Smooth muscle cell (in vitro differentiated cells): Measurements from ENCODE around the gene DOCK10. TPM values are rescaled to one million over a fixed set of nuclear protein-coding genes. Genes with fewer than 3 reads are reported as not detected.

Experiments used
- DNase-seq: peaks from one replicate; lab custom pipeline; 2025; ENCODE audit not compliant: unreplicated experiment; lab: John Stamatoyannopoulos, UW
- H2AFZ ChIP-seq: fragments of 200-600 bp; sonication (generic); 2 replicates; pipeline ENCODE4 v1.6.0; 2016; ENCODE audit warnings: antibody characterized with exemption, low read depth, mild to moderate bottlenecking
- H3F3A ChIP-seq: fragments of 200-600 bp; sonication (generic); 2 replicates; pipeline ENCODE4 v1.6.0; 2017; ENCODE audit warnings: antibody characterized with exemption, low read depth
- H3K27ac ChIP-seq: fragments of 200-600 bp; sonication (generic); 2 replicates; pipeline ENCODE4 v1.5.1; 2016; ENCODE audit warnings: low read depth, mild to moderate bottlenecking
- H3K27me3 ChIP-seq: fragments of 200-600 bp; sonication (generic); 2 replicates; pipeline ENCODE4 v1.6.1; 2016; ENCODE audit warnings: low read depth, mild to moderate bottlenecking
- H3K36me3 ChIP-seq: fragments of 200-600 bp; sonication (generic); 2 replicates; pipeline ENCODE4 v1.5.1; 2016; ENCODE audit warnings: low read depth
- H3K4me1 ChIP-seq: fragments of 200-600 bp; sonication (generic); 2 replicates; pipeline ENCODE4 v1.5.1; 2016; ENCODE audit warnings: low read depth
- H3K4me2 ChIP-seq: fragments of 200-600 bp; sonication (generic); 2 replicates; pipeline ENCODE4 v1.6.0; 2016; ENCODE audit warnings: mild to moderate bottlenecking
- H3K4me3 ChIP-seq: fragments of 200-600 bp; sonication (generic); 2 replicates; pipeline ENCODE4 v1.5.1; 2016; ENCODE audit warnings: mild to moderate bottlenecking
- H3K79me2 ChIP-seq: fragments of 200-600 bp; sonication (generic); 2 replicates; pipeline ENCODE4 v1.6.0; 2016; ENCODE audit warnings: low read depth, mild to moderate bottlenecking
- H3K9ac ChIP-seq: fragments of 200-600 bp; sonication (generic); 2 replicates; pipeline ENCODE4 v1.6.0; 2016; ENCODE audit warnings: low read depth
- H3K9me3 ChIP-seq: fragments of 200-600 bp; sonication (generic); replicated peaks from 2 replicates; pipeline ENCODE4 v1.5.1; 2016; ENCODE audit warnings: low read depth
- H4K20me1 ChIP-seq: fragments of 200-600 bp; sonication (generic); 2 replicates; pipeline ENCODE4 v1.6.0; 2016; ENCODE audit warnings: low read depth
- CTCF ChIP-seq: fragments of 200-600 bp; sonication (generic); IDR thresholded peaks from 2 replicates; pipeline ENCODE4 v1.5.1; 2017; ENCODE audit warnings: borderline replicate concordance, mild to moderate bottlenecking, antibody characterized with exemption; ENCODE audit not compliant: insufficient read depth, poor library complexity, severe bottlenecking
- WGBS: methylation state at CpG from one replicate; pipeline ENCODE4 v1.1.7; 2016; ENCODE audit warnings: low lambda C conversion rate; 5-methylcytosine and 5-hydroxymethylcytosine counted together
- polyA plus RNA-seq: library from polyadenylated mRNA; unstranded; fragments of >200 nt; fragmentation: Nextera tagmentation; extraction: Ambion mirVana; gene quantifications from 2 replicates; pipeline ENCODE4 v1.2.1, GENCODE V29; 2016
- total RNA-seq: library from RNA; depleted of rRNA; stranded (reverse); fragments of >200 nt; gene quantifications from 2 replicates; pipeline ENCODE4 v1.2.3, GENCODE V29; 2014

Gene DOCK10
- total and polyA plus RNA-seq, 2 experiments from 2014 or later: 0.04 TPM; not detected in 1

GRCh38 chr2:225064928-225065327, 22.7 kb upstream of the DOCK10 start:
- H3K27ac ChIP-seq: no peak overlapping the region
- H2AFZ ChIP-seq: no peak overlapping the region
- no peaks in the 10 kb centered on the region for H3K4me1 ChIP-seq
- H3K4me2 ChIP-seq: no peak overlapping the region
- H3K9me3 ChIP-seq: no peaks in the 10 kb centered on the region
- no peaks in the 10 kb centered on the region for H3K79me2 ChIP-seq
- no peak overlapping the region for H3K9ac ChIP-seq
- H3F3A ChIP-seq: no peaks in the 10 kb centered on the region
- no peaks in the 10 kb centered on the region for H4K20me1 ChIP-seq
- H3K4me3 ChIP-seq: no peak overlapping the region
- TF ChIP-seq CTCF: no peak
- no peak for DNase-seq
- no peaks in the 10 kb centered on the region for H3K27me3 ChIP-seq
- H3K36me3 ChIP-seq: no peaks in the 10 kb centered on the region

- H2AFZ ChIP-seq: no peak overlapping the region
Observed at GRCh38 chr2:225064362-225064761, 22.1 kb upstream of the DOCK10 start.

GRCh38 chr2:225056330-225057073, 14.2 kb upstream of the DOCK10 start:
- 93% methylated on average over 2 of the region's 2 CpGs for WGBS
- Histone ChIP-seq H3K9me3 (no peaks in the 10 kb centered on the region), H3K4me3 (no peak overlapping the region), H3F3A (no peaks in the 10 kb centered on the region), H2AFZ (no peak overlapping the region), H3K36me3 (no peaks in the 10 kb centered on the region), H4K20me1 (no peaks in the 10 kb centered on the region), H3K27me3 (no peaks in the 10 kb centered on the region), H3K4me2 (no peak overlapping the region), H3K9ac (no peak overlapping the region), H3K4me1 (no peaks in the 10 kb centered on the region), H3K79me2 (no peaks in the 10 kb centered on the region), H3K27ac (no peak overlapping the region)
- no peak for DNase-seq
- no peak for TF ChIP-seq CTCF

More at GRCh38 chr2:225064362-225064761, 22.1 kb upstream of the DOCK10 start:
- DNase-seq: no peak
- H3K4me2 ChIP-seq: no peak overlapping the region
- no peaks in the 10 kb centered on the region for H3K79me2 ChIP-seq
- no peak for TF ChIP-seq CTCF
- WGBS: 55% methylated on average over 2 of the region's 2 CpGs
- no peak overlapping the region for H3K9ac ChIP-seq
- no peaks in the 10 kb centered on the region for H3K27me3 ChIP-seq
- no peaks in the 10 kb centered on the region for H3K4me1 ChIP-seq
- H3K36me3 ChIP-seq: no peaks in the 10 kb centered on the region
- H3K27ac ChIP-seq: no peak overlapping the region
- H3K4me3 ChIP-seq: no peak overlapping the region
- no peaks in the 10 kb centered on the region for H3K9me3 ChIP-seq
- H3F3A ChIP-seq: no peaks in the 10 kb centered on the region
- no peaks in the 10 kb centered on the region for H4K20me1 ChIP-seq

- Histone ChIP-seq H4K20me1 (no peaks in the 10 kb centered on the region), H3K79me2 (no peaks in the 10 kb centered on the region), H3K4me1 (no peaks in the 10 kb centered on the region), H3K27me3 (no peaks in the 10 kb centered on the region), H3K27ac (no peak overlapping the region), H2AFZ (no peak overlapping the region), H3K4me2 (no peak overlapping the region), H3K36me3 (no peaks in the 10 kb centered on the region), H3K9me3 (no peaks in the 10 kb centered on the region), H3K4me3 (no peak overlapping the region), H3K9ac (no peak overlapping the region), H3F3A (no peaks in the 10 kb centered on the region)
- no peak for DNase-seq
- TF ChIP-seq CTCF: no peak
- WGBS: 92% methylated on average over 1 of the region's 1 CpG
Observed at GRCh38 chr2:225055714-225056113, 13.4 kb upstream of the DOCK10 start.
